Erythroblast (primary cell): ENCODE data around the gene FER.
"Not testable (repeated sequence)": the region's sequence is repeated elsewhere in the genome, so short reads cannot be mapped to it uniquely, and the experiment has no call there.

Experiments used
- GATA1 ChIP-seq: IDR thresholded peaks from 2 replicates; pipeline ENCODE4 v1.6.1; 2011; ENCODE audit warnings: low read depth, mild to moderate bottlenecking, control low read depth, low read length, moderate library complexity
- POLR2A ChIP-seq: IDR thresholded peaks from 2 replicates; pipeline ENCODE4 v1.6.1; 2011; ENCODE audit warnings: mild to moderate bottlenecking, low read length

- TF ChIP-seq POLR2A, GATA1: not testable (repeated sequence)
Measured at GRCh38 chr5:108842260-108842941, 94.7 kb downstream of the FER start.
